ENCODE data around the gene COPS3.

- TF ChIP-seq, protein P1, sequence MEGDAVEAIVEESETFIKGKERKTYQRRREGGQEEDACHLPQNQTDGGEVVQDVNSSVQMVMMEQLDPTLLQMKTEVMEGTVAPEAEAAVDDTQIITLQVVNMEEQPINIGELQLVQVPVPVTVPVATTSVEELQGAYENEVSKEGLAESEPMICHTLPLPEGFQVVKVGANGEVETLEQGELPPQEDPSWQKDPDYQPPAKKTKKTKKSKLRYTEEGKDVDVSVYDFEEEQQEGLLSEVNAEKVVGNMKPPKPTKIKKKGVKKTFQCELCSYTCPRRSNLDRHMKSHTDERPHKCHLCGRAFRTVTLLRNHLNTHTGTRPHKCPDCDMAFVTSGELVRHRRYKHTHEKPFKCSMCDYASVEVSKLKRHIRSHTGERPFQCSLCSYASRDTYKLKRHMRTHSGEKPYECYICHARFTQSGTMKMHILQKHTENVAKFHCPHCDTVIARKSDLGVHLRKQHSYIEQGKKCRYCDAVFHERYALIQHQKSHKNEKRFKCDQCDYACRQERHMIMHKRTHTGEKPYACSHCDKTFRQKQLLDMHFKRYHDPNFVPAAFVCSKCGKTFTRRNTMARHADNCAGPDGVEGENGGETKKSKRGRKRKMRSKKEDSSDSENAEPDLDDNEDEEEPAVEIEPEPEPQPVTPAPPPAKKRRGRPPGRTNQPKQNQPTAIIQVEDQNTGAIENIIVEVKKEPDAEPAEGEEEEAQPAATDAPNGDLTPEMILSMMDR (IDR thresholded peaks at IDR 0.05) = no peak
- no peak for TF ChIP-seq POLR2A (IDR thresholded peaks at IDR 0.05)
These were observed 40.4 kb upstream of the COPS3 start for GRCh38 chr17:17321356-17322025.

Measured in upper lobe of left lung (tissue), 4 donors.